Gastroesophageal sphincter (tissue), 4 donors: ENCODE measurements around the gene MMP26. TPM values are rescaled to one million over a fixed set of nuclear protein-coding genes. Genes with fewer than 3 reads are reported as not detected.

Experiments used
- ATAC-seq: fragments of 150-250 bp; one replicate; pipeline ENCODE4 v1.9.1; 2016; ENCODE audit warnings: mild to moderate bottlenecking, moderate library complexity
- H3K27ac ChIP-seq, 4 donors: fragments of 200-600 bp; sonication (generic) in 3 of 4; 1 replicate in 3 of 4; 2 replicates in 1 of 4; pipeline ENCODE4 v1.5.1; 2016 to 2019
- H3K27me3 ChIP-seq: fragments of 200-600 bp; sonication (generic); one replicate; pipeline ENCODE4 v1.5.1; 2019
- H3K36me3 ChIP-seq, 2 donors: fragments of 200-600 bp; sonication (generic); one replicate each; pipeline ENCODE4 v1.5.1; 2019; ENCODE audit warnings: control low read depth in 1 of 2
- H3K4me1 ChIP-seq, 3 donors: fragments of 200-600 bp; sonication (generic); 1 replicate in 2 of 3; 2 replicates in 1 of 3; pipeline ENCODE4 v1.5.1; 2016 to 2019; ENCODE audit warnings: control low read depth in 2 of 3
- H3K4me3 ChIP-seq, 2 donors: fragments of 200-600 bp; sonication (generic); one replicate each; pipeline ENCODE4 v1.5.1; 2019; ENCODE audit warnings: mild to moderate bottlenecking in 1 of 2, moderate library complexity in 1 of 2
- H3K9me3 ChIP-seq, 3 donors: fragments of 200-600 bp; sonication (generic); one replicate each; pipeline ENCODE4 v1.5.1; 2017 to 2019; ENCODE audit warnings: control low read depth in 2 of 3
- EP300 ChIP-seq: sonication (generic); formaldehyde crosslinking; IDR thresholded peaks from one replicate; pipeline ENCODE4 v1.6.1; 2017; ENCODE audit warnings: antibody characterized with exemption, mild to moderate bottlenecking
- POLR2A ChIP-seq, 2 donors: fragments of 450-650 bp; IDR thresholded peaks; one replicate each; pipeline ENCODE4 v1.6.1; 2017; ENCODE audit warnings: antibody characterized with exemption in 2 of 2, mild to moderate bottlenecking in 2 of 2, moderate library complexity in 1 of 2
- POLR2AphosphoS5 ChIP-seq: sonication (generic); formaldehyde crosslinking; IDR thresholded peaks from one replicate; pipeline ENCODE4 v1.6.1; 2017; ENCODE audit warnings: antibody characterized with exemption
- WGBS, 2 donors: methylation state at CpG; one replicate each; pipeline ENCODE4 v1.1.5; 2018; ENCODE audit warnings: low coverage in 1 of 2; 5-methylcytosine and 5-hydroxymethylcytosine counted together
- total RNA-seq, 4 donors: library from RNA; depleted of rRNA; stranded (reverse); fragments of >200 nt; gene quantifications; one replicate each; pipeline ENCODE4 v1.1.0, GENCODE V29; 2016
- TF ChIP-seq, protein P1 (sequence below), 4 experiments: fragments of 200-600 bp in 2 of 4; fragments of 450-650 bp in 2 of 4; sonication (generic) in 1 of 4; IDR thresholded peaks; one replicate each; pipeline ENCODE4 v1.5.1; 2017 to 2019; ENCODE audit warnings: antibody characterized with exemption in 4 of 4, mild to moderate bottlenecking in 2 of 4, moderate library complexity in 2 of 4

Gene MMP26
- total RNA-seq, 4 donors from 2014 or later: not detected

DNA sequence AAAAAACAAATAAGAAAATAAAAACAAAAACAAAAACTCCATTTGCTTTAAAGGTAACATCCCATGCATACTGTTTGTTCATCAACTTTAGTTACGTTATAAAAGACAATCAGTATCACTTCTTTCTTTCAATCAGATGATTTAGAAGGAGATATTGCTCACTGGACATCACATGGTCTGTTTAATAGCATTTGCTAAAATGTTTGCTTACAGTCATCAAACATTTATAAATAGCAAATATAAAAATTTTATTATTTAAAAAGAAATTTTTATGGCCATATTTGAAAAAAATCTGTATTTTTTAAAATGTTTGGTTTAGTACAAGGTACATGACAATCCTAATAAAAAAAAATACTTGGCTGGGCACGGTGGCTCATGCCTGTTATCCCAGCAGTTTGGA is 22.6 kb downstream of the MMP26 start:
- H3K9me3 ChIP-seq: no peaks in the 10 kb centered on the region
- no peaks in the 10 kb centered on the region for H3K36me3 ChIP-seq
- H3K27ac ChIP-seq: no peak overlapping the region
- H3K4me1 ChIP-seq: no peaks in the 10 kb centered on the region
- 89 to 94% methylated on average over 2 of the region's 2 CpGs for WGBS, 2 donors
- H3K4me3 ChIP-seq: no peak overlapping the region
- no peak for ATAC-seq
- no peak for TF ChIP-seq POLR2AphosphoS5
- TF ChIP-seq EP300: no peak
- TF ChIP-seq, protein P1, sequence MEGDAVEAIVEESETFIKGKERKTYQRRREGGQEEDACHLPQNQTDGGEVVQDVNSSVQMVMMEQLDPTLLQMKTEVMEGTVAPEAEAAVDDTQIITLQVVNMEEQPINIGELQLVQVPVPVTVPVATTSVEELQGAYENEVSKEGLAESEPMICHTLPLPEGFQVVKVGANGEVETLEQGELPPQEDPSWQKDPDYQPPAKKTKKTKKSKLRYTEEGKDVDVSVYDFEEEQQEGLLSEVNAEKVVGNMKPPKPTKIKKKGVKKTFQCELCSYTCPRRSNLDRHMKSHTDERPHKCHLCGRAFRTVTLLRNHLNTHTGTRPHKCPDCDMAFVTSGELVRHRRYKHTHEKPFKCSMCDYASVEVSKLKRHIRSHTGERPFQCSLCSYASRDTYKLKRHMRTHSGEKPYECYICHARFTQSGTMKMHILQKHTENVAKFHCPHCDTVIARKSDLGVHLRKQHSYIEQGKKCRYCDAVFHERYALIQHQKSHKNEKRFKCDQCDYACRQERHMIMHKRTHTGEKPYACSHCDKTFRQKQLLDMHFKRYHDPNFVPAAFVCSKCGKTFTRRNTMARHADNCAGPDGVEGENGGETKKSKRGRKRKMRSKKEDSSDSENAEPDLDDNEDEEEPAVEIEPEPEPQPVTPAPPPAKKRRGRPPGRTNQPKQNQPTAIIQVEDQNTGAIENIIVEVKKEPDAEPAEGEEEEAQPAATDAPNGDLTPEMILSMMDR (IDR thresholded peaks at IDR 0.05): no peak
- TF ChIP-seq POLR2A (IDR thresholded peaks at IDR 0.05): no peak
- no peaks in the 10 kb centered on the region for H3K27me3 ChIP-seq

DNA sequence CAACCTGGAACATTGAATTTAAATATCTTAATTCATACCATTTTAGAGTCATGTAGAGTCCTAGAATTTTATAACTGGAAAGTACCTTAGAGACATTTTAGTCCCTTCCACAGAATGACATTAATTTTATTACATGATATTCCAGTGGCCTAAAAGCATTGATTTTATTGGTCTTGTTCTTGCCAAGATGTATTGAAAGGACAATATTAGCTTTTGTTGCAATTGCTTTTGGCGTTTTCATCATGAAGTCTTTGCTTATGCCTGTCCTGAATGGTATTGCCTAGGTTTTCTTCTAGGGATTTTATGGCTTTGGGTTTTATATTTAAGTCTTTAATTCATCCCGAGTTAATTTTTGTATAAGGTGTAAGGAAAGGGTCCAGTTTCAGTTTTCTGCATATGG is 36.2 kb downstream of the MMP26 start:
- ATAC-seq: no peak
- Histone ChIP-seq H3K4me1 (no peaks in the 10 kb centered on the region), H3K27ac (no peak overlapping the region), H3K27me3 (no peaks in the 10 kb centered on the region), H3K4me3 (no peak overlapping the region), H3K9me3 (no peaks in the 10 kb centered on the region), H3K36me3 (no peaks in the 10 kb centered on the region)
- WGBS, 2 donors: 92 to 100% methylated on average over 2 of the region's 2 CpGs
- TF ChIP-seq EP300 (no peak), POLR2A (IDR thresholded peaks at IDR 0.05) (no peak), POLR2AphosphoS5 (no peak)
- TF ChIP-seq, protein P1 (IDR thresholded peaks at IDR 0.05): no peak

GRCh38 chr11:4748438-4748837 is 43.9 kb downstream of the MMP26 start:
- no peak for ATAC-seq
- WGBS, 2 donors: 72 to 76% methylated on average over 5 to 6 of the region's 6 CpGs
- Histone ChIP-seq H3K27ac (no peak overlapping the region), H3K4me3 (no peak overlapping the region), H3K4me1 (no peaks in the 10 kb centered on the region), H3K9me3 (no peaks in the 10 kb centered on the region), H3K27me3 (no peaks in the 10 kb centered on the region), H3K36me3 (no peaks in the 10 kb centered on the region)
- TF ChIP-seq POLR2A (IDR thresholded peaks at IDR 0.05) (no peak), EP300 (no peak), POLR2AphosphoS5 (no peak)
- TF ChIP-seq, protein P1 (IDR thresholded peaks at IDR 0.05): no peak

DNA sequence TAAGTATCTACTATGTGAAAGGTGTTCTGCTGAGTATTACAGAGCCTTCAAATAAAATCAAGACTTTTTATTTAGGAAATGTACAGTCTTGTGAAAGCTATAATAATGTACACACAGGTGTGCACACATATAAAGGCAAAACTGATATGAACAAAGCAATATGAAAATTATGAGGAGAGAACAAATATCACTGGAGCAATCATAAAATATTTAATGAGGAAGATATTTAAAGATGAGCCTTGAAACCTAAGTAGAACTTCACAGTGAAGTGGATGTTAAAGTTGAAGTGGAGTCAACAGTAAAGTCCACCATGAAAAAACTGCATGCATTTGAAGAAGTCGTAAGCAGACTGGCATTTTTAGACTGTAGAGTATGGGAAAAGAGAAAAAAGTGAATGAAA is 46.6 kb downstream of the MMP26 start:
- Histone ChIP-seq H3K27ac (no peak overlapping the region), H3K4me3 (no peak overlapping the region), H3K4me1 (no peaks in the 10 kb centered on the region), H3K27me3 (no peaks in the 10 kb centered on the region), H3K36me3 (no peaks in the 10 kb centered on the region), H3K9me3 (no peaks in the 10 kb centered on the region)
- TF ChIP-seq, protein P1 (IDR thresholded peaks at IDR 0.05): no peak
- TF ChIP-seq POLR2AphosphoS5: no peak
- TF ChIP-seq POLR2A (IDR thresholded peaks at IDR 0.05): no peak
- WGBS, 2 donors: 84 to 100% methylated on average over 1 of the region's 1 CpG
- ATAC-seq: no peak

Other genes starting within 250 kb of the MMP26 start
- gene OR52K1, start 222.1 kb upstream of the MMP26 start, total RNA-seq: not detected
- not detected for gene OR52M1, start 159.6 kb upstream of the MMP26 start, total RNA-seq
- not detected for gene OR52I2, start 123.0 kb upstream of the MMP26 start, total RNA-seq
- not detected for gene OR52I1, start 110.7 kb upstream of the MMP26 start, total RNA-seq
- gene TRIM68, start 96.6 kb upstream of the MMP26 start, total RNA-seq: 10 to 100 TPM; 12.0 to 17.3 (median 14.0) TPM
- not detected for gene OR51D1, start 67.3 kb upstream of the MMP26 start, total RNA-seq
- gene OR51E1, start 60.8 kb upstream of the MMP26 start, total RNA-seq: under 1 TPM; 0.27 to 0.78 (median 0.65) TPM
- gene OR51E2, start 6.9 kb upstream of the MMP26 start, total RNA-seq: 1 to 10 TPM in 1 of 4 donors, under 1 TPM in 2, not detected in 1; 0.67 to 2.5 (median 0.94) TPM
- gene OR51F1, start 65.2 kb downstream of the MMP26 start, total RNA-seq: not detected
- gene OR52R1, start 99.6 kb downstream of the MMP26 start, total RNA-seq: not detected
- gene OR51F2, start 116.5 kb downstream of the MMP26 start, total RNA-seq: not detected
- gene OR51S1, start 144.4 kb downstream of the MMP26 start, total RNA-seq: not detected
- not detected for gene OR51T1, start 177.1 kb downstream of the MMP26 start, total RNA-seq
- gene OR51A7, start 199.0 kb downstream of the MMP26 start, total RNA-seq: not detected
- not detected for gene OR51G2, start 214.6 kb downstream of the MMP26 start, total RNA-seq
- not detected for gene OR51G1, start 219.6 kb downstream of the MMP26 start, total RNA-seq
- not detected for gene OR51A4, start 242.8 kb downstream of the MMP26 start, total RNA-seq